ENCODE results near the gene OR5H2. TPM values are rescaled to one million over a fixed set of nuclear protein-coding genes. Genes with fewer than 3 reads are reported as not detected.
A peak's percentile ranks its signal among the peaks of the same experiment; 100 is the strongest.

Gene OR5H2
- total and polyA plus RNA-seq, 2 donors (not counting 3 experiments of a cell fraction or from before 2014, with no cell fraction given): not detected

DNA sequence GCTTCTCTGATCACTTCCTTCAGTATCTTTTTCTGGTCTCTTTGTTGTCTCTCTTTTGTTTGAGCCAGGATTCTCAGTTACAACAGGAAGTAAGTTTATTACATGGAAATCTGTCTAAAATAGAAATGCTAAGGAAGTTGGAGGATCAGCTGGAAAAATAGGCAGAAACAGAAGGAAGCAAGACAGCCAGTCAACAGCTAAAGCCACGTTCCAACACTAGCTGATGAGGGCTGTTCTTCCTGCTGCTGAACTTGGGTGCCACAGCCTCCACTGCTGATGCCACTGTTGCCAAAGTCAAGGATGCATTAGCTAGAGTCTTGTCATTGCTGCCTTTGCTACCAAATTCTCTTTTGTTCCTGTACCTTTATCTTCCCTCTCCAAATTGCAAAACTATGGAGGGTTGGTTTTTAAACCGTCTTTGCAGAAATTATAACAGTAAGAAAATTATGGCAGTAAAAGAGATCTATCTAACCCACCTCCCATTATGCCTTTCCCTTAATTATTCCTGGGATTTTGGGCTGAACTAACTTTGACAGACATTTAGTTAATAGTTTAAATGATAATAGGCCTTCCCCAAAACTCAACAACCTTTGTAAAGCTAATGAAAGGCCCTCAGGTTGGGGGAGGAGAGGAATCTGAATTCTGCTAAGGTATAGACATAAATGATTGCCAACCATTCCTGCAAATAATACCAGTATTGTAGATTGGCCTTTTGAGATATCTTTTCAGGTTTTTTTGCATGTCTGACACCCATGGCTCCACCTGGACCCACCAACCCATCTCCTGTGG, 44.0 kb downstream of the OR5H2 start:
- Histone ChIP-seq H2AFZ (ENCODE audit: low read depth, low read length) (no peak overlapping the region), H3K4me1 (ENCODE audit: control insufficient read depth, extremely low read depth, insufficient read depth, low read length) (no peaks in the 10 kb centered on the region), H3K27me3 (ENCODE audit: control insufficient read depth in 2 of 2, insufficient read depth in 2 of 2, low read length in 2 of 2) (peaks cover 2 to 11% of the 10 kb centered on the region in 2 experiments), H3K27ac (ENCODE audit: insufficient read depth, low read depth, low read length) (no peak overlapping the region), H3K4me2 (ENCODE audit: insufficient read depth, low read length) (no peak overlapping the region), H3K36me3 (ENCODE audit: control insufficient read depth in 2 of 2, extremely low read depth in 1 of 2, insufficient read depth in 2 of 2, low read length in 2 of 2) (no peaks in the 10 kb centered on the region), H4K20me1 (replicated peaks; ENCODE audit: control insufficient read depth, extremely low read depth, insufficient read depth, low read length) (no peaks in the 10 kb centered on the region), H3K9me3 (replicated peaks; ENCODE audit: control insufficient read depth, insufficient read depth, low read length) (no peaks in the 10 kb centered on the region), H3K79me2 (ENCODE audit: control insufficient read depth, insufficient read depth, low read length) (no peaks in the 10 kb centered on the region), H3K9ac (replicated peaks; ENCODE audit: extremely low read depth, insufficient read depth, low read length) (no peak overlapping the region), H3K4me3 (replicated peaks in 1 of 3; ENCODE audit: insufficient read depth in 1 of 3, low read depth in 1 of 3, low read length in 3 of 3) (no peak overlapping the region), H3K9me1 (replicated peaks; ENCODE audit: control insufficient read depth, extremely low read depth, insufficient read depth, low read length) (no peaks in the 10 kb centered on the region)
- no TSS peak for BruUV-seq (replicated peaks)
- DNase-seq (ENCODE audit: low read depth, low spot score) (peak; percentile 43), FAIRE-seq (no peak)
- ChIA-PET CTCF (interaction anchor here (0.9 to 2.2 kb wide), 3 partner anchors 17 to 607 kb away, joined by 3 to 6 read pairs (median 5); no protein-coding TSS in a partner anchor), POLR2A (no interaction called here)
- dilution Hi-C loops (cut with MboI; ENCODE audit: extremely low pct_ligation_motif_present, low sequenced_read_pairs): no loop called here
- intact Hi-C loops (cut with micrococcal nuclease): no loop called here
- TF ChIP-seq MAX (IDR thresholded peaks at IDR 0.05; ENCODE audit: insufficient read depth, insufficient read length): no peak
- no peak for TF ChIP-seq CTCF (IDR thresholded peaks at IDR 0.05; ENCODE audit: extremely low read depth in 1 of 2, insufficient read depth in 1 of 2, low read depth in 1 of 2, low read length in 2 of 2)
- TF ChIP-seq POLR2A (IDR thresholded peaks at IDR 0.05; ENCODE audit: low read depth, low read length): no peak
- TF ChIP-seq FOS (IDR thresholded peaks at IDR 0.05; ENCODE audit: borderline replicate concordance, insufficient read depth, low read length): no peak
- TF ChIP-seq MYC (IDR thresholded peaks at IDR 0.05; ENCODE audit: low read depth, low read length): no peak
- TF ChIP-seq EZH2 (IDR thresholded peaks at IDR 0.05; ENCODE audit: borderline replicate concordance, low read depth, low read length, severe bottlenecking): no peak
- no peak for TF ChIP-seq POLR2AphosphoS5 (IDR thresholded peaks at IDR 0.05; ENCODE audit: insufficient read depth, low read depth, low read length)
- no peak for TF ChIP-seq JUN (IDR thresholded peaks at IDR 0.05; ENCODE audit: borderline replicate concordance, insufficient read depth, insufficient read length, low read depth)
- no peak for TF ChIP-seq GATA2 (IDR thresholded peaks at IDR 0.05; ENCODE audit: insufficient read depth, insufficient read length, low read depth, low read length)

Data from endothelial cell of umbilical vein (primary cell).